HepG2 (cell line): Measurements from ENCODE around the gene KANSL1. TPM values are rescaled to one million over a fixed set of nuclear protein-coding genes. Genes with fewer than 3 reads are reported as not detected.

Source experiments
- BHLHE40 ChIP-seq: IDR thresholded peaks from 2 replicates; pipeline ENCODE4 v1.6.1; 2011; ENCODE audit warnings: low read length, improper control_type of control experiment
- CBX1 ChIP-seq: IDR thresholded peaks from one replicate; pipeline ENCODE4 v1.6.1; 2016; ENCODE audit warnings: antibody characterized with exemption, low read depth
- MTA1 ChIP-seq: sonication (generic); formaldehyde crosslinking; IDR thresholded peaks from 2 replicates; pipeline ENCODE4 v1.4.0; 2020; ENCODE audit warnings: missing genetic modification reagents, mild to moderate bottlenecking, borderline replicate concordance
- RXRA ChIP-seq: sonication (generic); formaldehyde crosslinking; IDR thresholded peaks from 2 replicates; pipeline ENCODE4 v1.5.1; 2020; ENCODE audit warnings: missing genetic modification reagents
- SIN3B ChIP-seq: fragments of 150-350 bp; IDR thresholded peaks from 2 replicates; pipeline ENCODE4 v1.6.1; 2014; ENCODE audit warnings: low read length
- ZNF17 ChIP-seq: sonication (generic); formaldehyde crosslinking; IDR thresholded peaks from 2 replicates; pipeline ENCODE4 v1.5.0; 2020; ENCODE audit warnings: mild to moderate bottlenecking, missing genetic modification reagents
- ZNF274 ChIP-seq: sonication (generic); formaldehyde crosslinking; IDR thresholded peaks from 2 replicates; pipeline ENCODE4 v1.5.1; 2020; ENCODE audit warnings: mild to moderate bottlenecking, missing genetic modification reagents
- ZNF546 ChIP-seq: sonication (generic); formaldehyde crosslinking; conservative IDR thresholded peaks from 2 replicates; pipeline ENCODE4 v1.8.1; 2023; ENCODE audit warnings: mild to moderate bottlenecking, missing genetic modification reagents
- ZNF678 ChIP-seq: sonication (generic); formaldehyde crosslinking; IDR thresholded peaks from 2 replicates; pipeline ENCODE4 v1.4.0; 2020; ENCODE audit warnings: mild to moderate bottlenecking, missing genetic modification reagents
- polyA plus RNA-seq, 8 experiments: library from polyadenylated mRNA; depleted of rRNA in 3 of 8; stranded (reverse) in 7 of 8; unstranded in 1 of 8; fragments of >200 nt; fragmentation: Illumina TruSeq in 4 of 8; extraction: Trizol in 4 of 8; gene quantifications; 2 replicates each; pipeline versions ENCODE4 v1.2.1 to v1.2.3, GENCODE V29; 2011 to 2016; ENCODE audit warnings: low read depth in 4 of 8, missing spikeins in 1 of 8, mixed read lengths in 1 of 8; ENCODE audit not compliant: insufficient read depth in 1 of 8
- total RNA-seq, 5 experiments: library from RNA; depleted of rRNA; stranded (reverse); fragments of >200 nt; fragmentation: Illumina TruSeq; extraction: Trizol; gene quantifications; 2 replicates each; pipeline ENCODE4 v1.2.3, GENCODE V29; 2016; ENCODE audit warnings: low read depth in 1 of 5
- TF ChIP-seq, protein P1 (sequence below): sonication (generic); formaldehyde crosslinking; IDR thresholded peaks from 2 replicates; pipeline ENCODE4 v1.4.0; 2020; ENCODE audit warnings: missing genetic modification reagents
- TF ChIP-seq, protein P2 (sequence below), 2 experiments: fragments of 450-650 bp in 1 of 2; sonication (generic) in 1 of 2; formaldehyde crosslinking in 1 of 2; IDR thresholded peaks; 2 replicates each; pipeline versions ENCODE4 v1.6.1 to v1.8.0; 2016 to 2022; ENCODE audit warnings: antibody characterized with exemption in 1 of 2, mild to moderate bottlenecking in 1 of 2, missing genetic modification reagents in 1 of 2
- TF ChIP-seq, protein P3 (sequence below): IDR thresholded peaks from 2 replicates; pipeline ENCODE4 v1.6.1; 2018; ENCODE audit warnings: missing genetic modification reagents, mild to moderate bottlenecking, missing compliant biosample characterization
- TF ChIP-seq, protein P4 (sequence below): sonication (generic); formaldehyde crosslinking; IDR thresholded peaks from 2 replicates; pipeline ENCODE4 v1.9.0; 2021; ENCODE audit warnings: missing genetic modification reagents, borderline replicate concordance

The KANSL1 gene
- total and polyA plus RNA-seq, 2 of the 13 experiments (the other 11 are each of a cell fraction or from before 2014, with no cell fraction given): 24.0 to 59.6 TPM

DNA sequence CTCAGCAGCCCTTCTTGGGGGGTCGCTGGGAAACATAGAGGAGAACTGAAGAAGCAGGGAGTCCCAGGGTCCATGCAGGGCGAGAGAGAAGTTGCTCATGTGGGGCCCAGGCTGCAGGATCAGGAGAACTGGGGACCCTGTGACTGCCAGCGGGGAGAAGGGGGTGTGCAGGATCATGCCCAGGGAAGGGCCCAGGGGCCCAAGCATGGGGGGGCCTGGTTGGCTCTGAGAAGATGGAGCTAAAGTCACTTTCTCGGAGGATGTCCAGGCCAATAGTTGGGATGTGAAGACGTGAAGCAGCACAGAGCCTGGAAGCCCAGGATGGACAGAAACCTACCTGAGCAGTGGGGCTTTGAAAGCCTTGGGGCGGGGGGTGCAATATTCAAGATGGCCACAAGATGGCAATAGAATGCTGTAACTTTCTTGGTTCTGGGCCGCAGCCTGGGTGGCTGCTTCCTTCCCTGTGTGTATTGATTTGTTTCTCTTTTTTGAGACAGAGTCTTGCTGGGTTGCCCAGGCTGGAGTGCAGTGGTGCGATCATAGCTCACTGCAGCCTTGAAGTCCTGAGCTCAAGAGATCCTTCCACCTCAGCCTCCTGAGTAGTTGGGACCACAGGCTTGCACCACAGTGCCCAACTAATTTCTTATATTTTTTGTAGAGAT lies 190.8 kb downstream of the KANSL1 start (continued):
- TF ChIP-seq ZNF678 (CRISPR knock-in tag): no peak
- TF ChIP-seq, protein P1, sequence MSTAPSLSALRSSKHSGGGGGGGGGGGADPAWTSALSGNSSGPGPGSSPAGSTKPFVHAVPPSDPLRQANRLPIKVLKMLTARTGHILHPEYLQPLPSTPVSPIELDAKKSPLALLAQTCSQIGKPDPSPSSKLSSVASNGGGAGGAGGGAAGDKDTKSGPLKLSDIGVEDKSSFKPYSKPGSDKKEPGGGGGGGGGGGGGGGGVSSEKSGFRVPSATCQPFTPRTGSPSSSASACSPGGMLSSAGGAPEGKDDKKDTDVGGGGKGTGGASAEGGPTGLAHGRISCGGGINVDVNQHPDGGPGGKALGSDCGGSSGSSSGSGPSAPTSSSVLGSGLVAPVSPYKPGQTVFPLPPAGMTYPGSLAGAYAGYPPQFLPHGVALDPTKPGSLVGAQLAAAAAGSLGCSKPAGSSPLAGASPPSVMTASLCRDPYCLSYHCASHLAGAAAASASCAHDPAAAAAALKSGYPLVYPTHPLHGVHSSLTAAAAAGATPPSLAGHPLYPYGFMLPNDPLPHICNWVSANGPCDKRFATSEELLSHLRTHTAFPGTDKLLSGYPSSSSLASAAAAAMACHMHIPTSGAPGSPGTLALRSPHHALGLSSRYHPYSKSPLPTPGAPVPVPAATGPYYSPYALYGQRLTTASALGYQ (CRISPR knock-in tag): no peak
- TF ChIP-seq, protein P2, sequence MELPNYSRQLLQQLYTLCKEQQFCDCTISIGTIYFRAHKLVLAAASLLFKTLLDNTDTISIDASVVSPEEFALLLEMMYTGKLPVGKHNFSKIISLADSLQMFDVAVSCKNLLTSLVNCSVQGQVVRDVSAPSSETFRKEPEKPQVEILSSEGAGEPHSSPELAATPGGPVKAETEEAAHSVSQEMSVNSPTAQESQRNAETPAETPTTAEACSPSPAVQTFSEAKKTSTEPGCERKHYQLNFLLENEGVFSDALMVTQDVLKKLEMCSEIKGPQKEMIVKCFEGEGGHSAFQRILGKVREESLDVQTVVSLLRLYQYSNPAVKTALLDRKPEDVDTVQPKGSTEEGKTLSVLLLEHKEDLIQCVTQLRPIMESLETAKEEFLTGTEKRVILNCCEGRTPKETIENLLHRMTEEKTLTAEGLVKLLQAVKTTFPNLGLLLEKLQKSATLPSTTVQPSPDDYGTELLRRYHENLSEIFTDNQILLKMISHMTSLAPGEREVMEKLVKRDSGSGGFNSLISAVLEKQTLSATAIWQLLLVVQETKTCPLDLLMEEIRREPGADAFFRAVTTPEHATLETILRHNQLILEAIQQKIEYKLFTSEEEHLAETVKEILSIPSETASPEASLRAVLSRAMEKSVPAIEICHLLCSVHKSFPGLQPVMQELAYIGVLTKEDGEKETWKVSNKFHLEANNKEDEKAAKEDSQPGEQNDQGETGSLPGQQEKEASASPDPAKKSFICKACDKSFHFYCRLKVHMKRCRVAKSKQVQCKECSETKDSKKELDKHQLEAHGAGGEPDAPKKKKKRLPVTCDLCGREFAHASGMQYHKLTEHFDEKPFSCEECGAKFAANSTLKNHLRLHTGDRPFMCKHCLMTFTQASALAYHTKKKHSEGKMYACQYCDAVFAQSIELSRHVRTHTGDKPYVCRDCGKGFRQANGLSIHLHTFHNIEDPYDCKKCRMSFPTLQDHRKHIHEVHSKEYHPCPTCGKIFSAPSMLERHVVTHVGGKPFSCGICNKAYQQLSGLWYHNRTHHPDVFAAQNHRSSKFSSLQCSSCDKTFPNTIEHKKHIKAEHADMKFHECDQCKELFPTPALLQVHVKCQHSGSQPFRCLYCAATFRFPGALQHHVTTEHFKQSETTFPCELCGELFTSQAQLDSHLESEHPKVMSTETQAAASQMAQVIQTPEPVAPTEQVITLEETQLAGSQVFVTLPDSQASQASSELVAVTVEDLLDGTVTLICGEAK (IDR thresholded peaks at IDR 0.05): no peak
- TF ChIP-seq, protein P2 (CRISPR knock-in tag; IDR thresholded peaks at IDR 0.05): no peak
- 0 out of 2 replicates have a peak, but pooled peaks have one; percentile 6 for TF ChIP-seq ZNF274 (CRISPR knock-in tag)
- TF ChIP-seq BHLHE40: no peak
- TF ChIP-seq ZNF546 (CRISPR knock-in tag): 0 out of 2 replicates have a peak, but pooled peaks have one; percentile 6
- TF ChIP-seq, protein P3, sequence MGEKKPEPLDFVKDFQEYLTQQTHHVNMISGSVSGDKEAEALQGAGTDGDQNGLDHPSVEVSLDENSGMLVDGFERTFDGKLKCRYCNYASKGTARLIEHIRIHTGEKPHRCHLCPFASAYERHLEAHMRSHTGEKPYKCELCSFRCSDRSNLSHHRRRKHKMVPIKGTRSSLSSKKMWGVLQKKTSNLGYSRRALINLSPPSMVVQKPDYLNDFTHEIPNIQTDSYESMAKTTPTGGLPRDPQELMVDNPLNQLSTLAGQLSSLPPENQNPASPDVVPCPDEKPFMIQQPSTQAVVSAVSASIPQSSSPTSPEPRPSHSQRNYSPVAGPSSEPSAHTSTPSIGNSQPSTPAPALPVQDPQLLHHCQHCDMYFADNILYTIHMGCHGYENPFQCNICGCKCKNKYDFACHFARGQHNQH (CRISPR knock-in tag): peak; percentile 43; the same call in 1 of the 2 replicates
- no peak for TF ChIP-seq RXRA
- TF ChIP-seq MTA1 (CRISPR knock-in tag): no peak; the same call in 1 of the 2 replicates
- TF ChIP-seq, protein P4, sequence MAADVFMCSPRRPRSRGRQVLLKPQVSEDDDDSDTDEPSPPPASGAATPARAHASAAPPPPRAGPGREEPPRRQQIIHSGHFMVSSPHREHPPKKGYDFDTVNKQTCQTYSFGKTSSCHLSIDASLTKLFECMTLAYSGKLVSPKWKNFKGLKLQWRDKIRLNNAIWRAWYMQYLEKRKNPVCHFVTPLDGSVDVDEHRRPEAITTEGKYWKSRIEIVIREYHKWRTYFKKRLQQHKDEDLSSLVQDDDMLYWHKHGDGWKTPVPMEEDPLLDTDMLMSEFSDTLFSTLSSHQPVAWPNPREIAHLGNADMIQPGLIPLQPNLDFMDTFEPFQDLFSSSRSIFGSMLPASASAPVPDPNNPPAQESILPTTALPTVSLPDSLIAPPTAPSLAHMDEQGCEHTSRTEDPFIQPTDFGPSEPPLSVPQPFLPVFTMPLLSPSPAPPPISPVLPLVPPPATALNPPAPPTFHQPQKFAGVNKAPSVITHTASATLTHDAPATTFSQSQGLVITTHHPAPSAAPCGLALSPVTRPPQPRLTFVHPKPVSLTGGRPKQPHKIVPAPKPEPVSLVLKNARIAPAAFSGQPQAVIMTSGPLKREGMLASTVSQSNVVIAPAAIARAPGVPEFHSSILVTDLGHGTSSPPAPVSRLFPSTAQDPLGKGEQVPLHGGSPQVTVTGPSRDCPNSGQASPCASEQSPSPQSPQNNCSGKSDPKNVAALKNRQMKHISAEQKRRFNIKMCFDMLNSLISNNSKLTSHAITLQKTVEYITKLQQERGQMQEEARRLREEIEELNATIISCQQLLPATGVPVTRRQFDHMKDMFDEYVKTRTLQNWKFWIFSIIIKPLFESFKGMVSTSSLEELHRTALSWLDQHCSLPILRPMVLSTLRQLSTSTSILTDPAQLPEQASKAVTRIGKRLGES (CRISPR knock-in tag): no peak
- no peak for TF ChIP-seq ZNF17 (CRISPR knock-in tag)
- no peak for TF ChIP-seq SIN3B
- no peak for TF ChIP-seq CBX1
